ENCODE data around the gene POU4F3.

- TF ChIP-seq POLR2AphosphoS5 (IDR thresholded peaks at IDR 0.05; ENCODE audit: low read depth, low read length) (no peak), POLR2A (IDR thresholded peaks at IDR 0.05; ENCODE audit: low read depth, low read length) (no peak)
These were observed at the start of gene POU4F3 for GRCh38 chr5:146338774-146339714.

Measured in GM12892 (cell line).